SK-N-SH (cell line): ENCODE data around the gene SLC5A11.

ENCODE experiments used
- ELF1 ChIP-seq: IDR thresholded peaks from 2 replicates; pipeline ENCODE4 v1.4.0; 2012
- GABPA ChIP-seq: IDR thresholded peaks from 2 replicates; pipeline ENCODE4 v1.4.0; 2012; ENCODE audit warnings: low read depth, mild to moderate bottlenecking
- TF ChIP-seq, protein P1 (sequence below): fragments of 200-600 bp; sonication (generic); IDR thresholded peaks from 2 replicates; pipeline ENCODE4 v1.6.1; 2017; ENCODE audit warnings: antibody characterized with exemption, mild to moderate bottlenecking, moderate library complexity
- TF ChIP-seq, protein P2 (sequence below): IDR thresholded peaks from 2 replicates; pipeline ENCODE4 v1.4.0; 2012; ENCODE audit warnings: low read depth
- TF ChIP-seq, protein P3 (sequence below): IDR thresholded peaks from 2 replicates; pipeline ENCODE4 v1.4.0; 2012; ENCODE audit warnings: low read depth, borderline replicate concordance

DNA sequence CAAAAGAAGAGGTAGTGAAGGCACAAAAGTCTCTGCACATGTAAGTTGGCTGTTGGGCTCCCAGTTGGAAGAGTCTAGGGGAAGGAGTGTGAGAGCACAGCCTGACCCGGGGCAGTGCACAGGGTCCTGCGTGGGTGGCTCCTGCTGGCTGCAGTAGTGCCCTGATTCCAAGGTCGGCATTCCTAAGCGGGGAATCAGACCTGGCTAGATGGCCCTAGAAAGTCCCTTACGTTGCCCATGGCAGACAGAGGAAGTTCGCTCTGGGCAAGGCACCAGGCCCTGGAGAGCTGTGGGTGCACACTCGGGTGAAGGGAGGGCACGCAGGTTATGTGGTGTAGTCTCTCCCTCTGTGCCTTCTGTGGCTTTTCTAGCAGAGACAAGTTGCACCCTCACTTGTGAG lies 22.8 kb upstream of the SLC5A11 start:
- TF ChIP-seq, protein P1, sequence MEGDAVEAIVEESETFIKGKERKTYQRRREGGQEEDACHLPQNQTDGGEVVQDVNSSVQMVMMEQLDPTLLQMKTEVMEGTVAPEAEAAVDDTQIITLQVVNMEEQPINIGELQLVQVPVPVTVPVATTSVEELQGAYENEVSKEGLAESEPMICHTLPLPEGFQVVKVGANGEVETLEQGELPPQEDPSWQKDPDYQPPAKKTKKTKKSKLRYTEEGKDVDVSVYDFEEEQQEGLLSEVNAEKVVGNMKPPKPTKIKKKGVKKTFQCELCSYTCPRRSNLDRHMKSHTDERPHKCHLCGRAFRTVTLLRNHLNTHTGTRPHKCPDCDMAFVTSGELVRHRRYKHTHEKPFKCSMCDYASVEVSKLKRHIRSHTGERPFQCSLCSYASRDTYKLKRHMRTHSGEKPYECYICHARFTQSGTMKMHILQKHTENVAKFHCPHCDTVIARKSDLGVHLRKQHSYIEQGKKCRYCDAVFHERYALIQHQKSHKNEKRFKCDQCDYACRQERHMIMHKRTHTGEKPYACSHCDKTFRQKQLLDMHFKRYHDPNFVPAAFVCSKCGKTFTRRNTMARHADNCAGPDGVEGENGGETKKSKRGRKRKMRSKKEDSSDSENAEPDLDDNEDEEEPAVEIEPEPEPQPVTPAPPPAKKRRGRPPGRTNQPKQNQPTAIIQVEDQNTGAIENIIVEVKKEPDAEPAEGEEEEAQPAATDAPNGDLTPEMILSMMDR = no peak
- TF ChIP-seq GABPA (no peak), ELF1 (no peak)
- TF ChIP-seq, protein P2, sequence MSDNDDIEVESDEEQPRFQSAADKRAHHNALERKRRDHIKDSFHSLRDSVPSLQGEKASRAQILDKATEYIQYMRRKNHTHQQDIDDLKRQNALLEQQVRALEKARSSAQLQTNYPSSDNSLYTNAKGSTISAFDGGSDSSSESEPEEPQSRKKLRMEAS = no peak
- TF ChIP-seq, protein P3, sequence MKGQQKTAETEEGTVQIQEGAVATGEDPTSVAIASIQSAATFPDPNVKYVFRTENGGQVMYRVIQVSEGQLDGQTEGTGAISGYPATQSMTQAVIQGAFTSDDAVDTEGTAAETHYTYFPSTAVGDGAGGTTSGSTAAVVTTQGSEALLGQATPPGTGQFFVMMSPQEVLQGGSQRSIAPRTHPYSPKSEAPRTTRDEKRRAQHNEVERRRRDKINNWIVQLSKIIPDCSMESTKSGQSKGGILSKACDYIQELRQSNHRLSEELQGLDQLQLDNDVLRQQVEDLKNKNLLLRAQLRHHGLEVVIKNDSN = no peak
